Measurements from ENCODE around the gene CEP63.

- TF ChIP-seq CTCF (IDR thresholded peaks at IDR 0.05) = no peak
- TF ChIP-seq POLR2A (IDR thresholded peaks at IDR 0.05) = no peak
These were observed 44.0 kb upstream of the CEP63 start for GRCh38 chr3:134441821-134442220.

All from stomach (tissue), 4 donors.